Effector memory CD4-positive, alpha-beta T cell (primary cell): ENCODE data around the gene PCSK6.

ENCODE experiments used
- DNase-seq, 3 donors: peaks; one replicate each; pipeline ENCODE4 v3.0.0-alpha.2; 2020
- H3K27ac ChIP-seq: 2 replicates; pipeline ENCODE4 v1.7.0; 2013; ENCODE audit warnings: mild to moderate bottlenecking, low read length, moderate library complexity; ENCODE audit not compliant: insufficient read depth, poor library complexity, severe bottlenecking
- H3K27me3 ChIP-seq: replicated peaks from 2 replicates; pipeline ENCODE4 v1.7.0; 2013; ENCODE audit warnings: mild to moderate bottlenecking, low read length; ENCODE audit not compliant: insufficient read depth, control insufficient read depth, poor library complexity, severe bottlenecking
- H3K36me3 ChIP-seq: 2 replicates; pipeline ENCODE4 v1.7.0; 2013; ENCODE audit warnings: mild to moderate bottlenecking, low read length, moderate library complexity; ENCODE audit not compliant: control insufficient read depth, insufficient read depth
- H3K4me1 ChIP-seq: 2 replicates; pipeline ENCODE4 v1.7.0; 2013; ENCODE audit warnings: low read length, mild to moderate bottlenecking; ENCODE audit not compliant: control insufficient read depth, insufficient read depth, poor library complexity, severe bottlenecking
- H3K4me3 ChIP-seq: 2 replicates; pipeline ENCODE4 v1.7.0; 2013; ENCODE audit warnings: low read length, low read depth, mild to moderate bottlenecking; ENCODE audit not compliant: insufficient read depth, poor library complexity, severe bottlenecking
- H3K9me3 ChIP-seq: 2 replicates; pipeline ENCODE4 v1.7.0; 2013; ENCODE audit warnings: mild to moderate bottlenecking, low read length, moderate library complexity; ENCODE audit not compliant: control insufficient read depth

PCSK6 gene

GRCh38 chr15:101509279-101509678 is 19.8 kb upstream of the PCSK6 start:
- Histone ChIP-seq H3K27me3 (no peaks in the 10 kb centered on the region), H3K27ac (no peak overlapping the region), H3K4me3 (no peak overlapping the region), H3K4me1 (no peaks in the 10 kb centered on the region), H3K36me3 (no peaks in the 10 kb centered on the region), H3K9me3 (no peaks in the 10 kb centered on the region)
- no peak for DNase-seq

GRCh38 chr15:101506491-101506890 is 17.0 kb upstream of the PCSK6 start:
- Histone ChIP-seq H3K4me1 (no peaks in the 10 kb centered on the region), H3K9me3 (no peaks in the 10 kb centered on the region), H3K27ac (no peak overlapping the region), H3K4me3 (no peak overlapping the region), H3K36me3 (no peaks in the 10 kb centered on the region), H3K27me3 (no peaks in the 10 kb centered on the region)
- DNase-seq = no peak

DNA sequence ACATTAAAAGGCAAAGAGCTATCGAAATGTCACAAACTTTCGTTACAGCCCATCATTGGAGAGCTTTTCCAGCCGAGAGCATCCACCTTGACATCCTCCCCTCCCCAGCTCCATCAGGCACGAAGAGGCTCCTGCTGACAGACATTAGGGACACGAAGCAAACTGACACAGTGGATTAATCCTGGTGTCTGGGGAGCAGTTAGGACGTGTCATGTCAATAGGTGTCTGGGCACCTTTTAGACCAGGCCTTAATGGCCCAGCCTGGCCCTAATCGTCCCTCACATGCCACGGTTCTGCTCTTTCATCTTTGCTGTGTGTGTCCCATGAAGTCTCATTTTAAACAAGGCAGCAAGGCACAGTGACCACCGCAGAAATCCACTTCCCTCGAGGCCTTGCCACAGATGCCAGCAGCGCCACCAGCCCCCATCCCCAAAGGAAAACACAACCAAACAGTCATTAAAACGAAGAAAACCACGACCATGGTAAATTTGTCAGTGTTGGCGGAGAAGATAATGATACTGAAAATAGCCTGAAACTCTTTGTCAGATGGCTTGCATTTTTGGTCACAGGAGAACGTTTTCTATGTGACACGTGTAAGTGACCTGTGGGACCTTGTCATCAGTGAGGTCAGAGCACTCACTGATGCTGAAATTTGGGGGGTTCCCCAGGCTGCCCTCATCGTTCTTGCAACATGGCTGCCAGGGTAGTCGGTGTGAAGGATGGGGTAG is 16.3 kb upstream of the PCSK6 start:
- Histone ChIP-seq H3K36me3 (no peaks in the 10 kb centered on the region), H3K27ac (no peak overlapping the region), H3K9me3 (no peaks in the 10 kb centered on the region), H3K27me3 (no peaks in the 10 kb centered on the region), H3K4me1 (no peaks in the 10 kb centered on the region), H3K4me3 (no peak overlapping the region)
- no peak for DNase-seq

DNA sequence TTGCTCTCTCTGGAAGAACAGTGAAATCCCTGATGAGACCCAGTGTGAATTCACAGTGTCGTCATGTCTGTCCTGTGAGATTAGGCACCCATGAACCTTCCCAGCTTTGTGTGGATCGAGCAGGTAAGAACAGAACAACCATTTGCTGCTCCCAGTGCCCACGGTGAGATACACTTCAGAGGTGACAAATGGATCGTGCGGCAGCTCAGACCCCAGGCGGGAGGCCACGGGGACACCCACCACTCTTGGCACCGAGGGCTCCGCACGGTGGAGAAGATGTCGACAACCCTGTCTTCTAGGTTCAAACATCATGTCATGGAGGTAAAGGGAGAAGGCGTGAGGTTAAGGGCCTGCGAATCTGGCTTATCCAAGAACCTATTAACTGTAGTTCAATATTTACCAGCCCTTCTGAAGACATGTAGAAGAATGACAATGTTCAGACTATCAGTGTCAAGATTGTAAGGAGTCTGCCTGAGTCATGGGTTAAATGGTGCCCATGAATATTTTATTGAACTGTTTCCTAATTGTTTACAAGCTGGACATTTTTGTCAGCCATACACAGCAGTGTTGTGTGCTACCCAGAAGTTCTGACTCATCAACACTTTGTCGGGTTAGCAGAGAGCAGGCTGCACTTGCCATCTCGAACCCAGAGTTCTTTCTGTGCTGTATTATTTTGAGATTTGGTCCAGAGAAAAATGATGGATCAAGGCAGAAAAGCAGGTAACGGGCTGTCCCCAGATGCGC is 15.5 kb upstream of the PCSK6 start:
- no peaks in the 10 kb centered on the region for H3K27me3 ChIP-seq
- H3K4me3 ChIP-seq = no peak overlapping the region

DNA sequence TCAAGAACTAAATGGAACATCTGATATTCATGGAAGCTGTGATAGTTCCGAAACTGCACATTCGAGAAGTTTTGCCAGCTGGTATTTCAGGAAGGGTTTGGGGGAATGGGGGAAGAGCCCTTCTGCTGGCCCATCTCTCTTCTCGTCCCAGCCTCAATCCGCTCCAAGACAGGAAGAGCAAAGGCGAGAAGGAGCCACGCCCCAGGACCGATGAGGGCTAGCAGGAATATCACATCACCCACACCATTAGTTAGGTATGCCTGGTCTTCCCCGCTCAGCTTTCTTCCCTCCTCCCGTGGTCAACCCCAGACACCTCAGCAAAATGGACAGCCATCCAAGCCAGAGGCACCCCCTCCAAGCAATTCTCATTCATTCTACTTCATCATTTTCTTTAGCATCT is 14.9 kb upstream of the PCSK6 start:
- H3K9me3 ChIP-seq = no peaks in the 10 kb centered on the region
- no peaks in the 10 kb centered on the region for H3K27me3 ChIP-seq
- DNase-seq = no peak
- H3K4me3 ChIP-seq = no peak overlapping the region
- H3K4me1 ChIP-seq = no peaks in the 10 kb centered on the region
- H3K36me3 ChIP-seq = no peaks in the 10 kb centered on the region
- H3K27ac ChIP-seq = no peak overlapping the region

More for the DNA sequence above, 15.5 kb upstream of the PCSK6 start:
- Histone ChIP-seq H3K4me1 (no peaks in the 10 kb centered on the region), H3K36me3 (no peaks in the 10 kb centered on the region), H3K9me3 (no peaks in the 10 kb centered on the region), H3K27ac (no peak overlapping the region)
- no peak for DNase-seq

GRCh38 chr15:101503296-101503599 is 13.7 kb upstream of the PCSK6 start:
- no peak for DNase-seq
- no peak overlapping the region for H3K27ac ChIP-seq
- H3K27me3 ChIP-seq = no peaks in the 10 kb centered on the region
- no peaks in the 10 kb centered on the region for H3K4me1 ChIP-seq
- H3K36me3 ChIP-seq = no peaks in the 10 kb centered on the region
- no peak overlapping the region for H3K4me3 ChIP-seq
- no peaks in the 10 kb centered on the region for H3K9me3 ChIP-seq

GRCh38 chr15:101502572-101503295 is 13.2 kb upstream of the PCSK6 start:
- no peaks in the 10 kb centered on the region for H3K36me3 ChIP-seq
- no peak overlapping the region for H3K27ac ChIP-seq
- H3K4me1 ChIP-seq = no peaks in the 10 kb centered on the region
- no peaks in the 10 kb centered on the region for H3K27me3 ChIP-seq
- H3K4me3 ChIP-seq = no peak overlapping the region
- no peaks in the 10 kb centered on the region for H3K9me3 ChIP-seq
- DNase-seq = no peak

DNA sequence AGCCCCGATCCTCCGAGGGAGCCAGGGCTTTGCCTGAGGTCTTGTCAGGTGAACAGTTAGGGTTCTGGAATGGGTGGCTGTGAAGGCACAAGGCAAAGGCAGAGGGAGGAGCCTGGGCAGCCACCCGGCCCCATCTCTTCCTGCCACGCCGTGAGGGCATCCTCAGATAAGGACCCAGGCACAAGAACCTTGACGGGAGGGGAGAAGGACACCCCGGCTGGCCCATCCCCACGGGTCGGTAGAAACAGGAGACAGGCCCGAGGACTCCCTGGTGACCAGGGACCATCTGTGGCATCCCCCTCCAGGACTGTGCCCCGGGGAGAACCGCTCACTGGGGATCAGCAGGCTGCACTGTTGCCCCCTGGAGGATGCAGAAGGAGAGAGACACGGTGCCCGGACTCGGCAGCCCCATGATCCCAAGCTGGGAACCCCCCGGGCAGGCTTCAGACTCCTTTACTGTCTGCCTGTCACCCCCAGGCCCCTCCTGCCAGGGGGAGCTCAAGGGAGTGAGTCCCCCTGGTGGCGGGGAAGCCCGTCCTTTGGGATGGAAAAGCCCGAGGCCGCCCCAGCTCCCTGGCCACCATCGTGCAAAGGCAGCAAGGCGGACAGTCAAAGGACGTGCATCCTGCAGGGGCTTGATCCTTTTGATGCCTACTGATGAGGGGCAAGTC is 12.3 kb upstream of the PCSK6 start:
- H3K9me3 ChIP-seq = no peaks in the 10 kb centered on the region
- no peak for DNase-seq
- no peaks in the 10 kb centered on the region for H3K36me3 ChIP-seq
- no peaks in the 10 kb centered on the region for H3K4me1 ChIP-seq
- no peak overlapping the region for H3K27ac ChIP-seq
- H3K4me3 ChIP-seq = peak overlapping the region; percentile 28
- H3K27me3 ChIP-seq = no peaks in the 10 kb centered on the region

DNA sequence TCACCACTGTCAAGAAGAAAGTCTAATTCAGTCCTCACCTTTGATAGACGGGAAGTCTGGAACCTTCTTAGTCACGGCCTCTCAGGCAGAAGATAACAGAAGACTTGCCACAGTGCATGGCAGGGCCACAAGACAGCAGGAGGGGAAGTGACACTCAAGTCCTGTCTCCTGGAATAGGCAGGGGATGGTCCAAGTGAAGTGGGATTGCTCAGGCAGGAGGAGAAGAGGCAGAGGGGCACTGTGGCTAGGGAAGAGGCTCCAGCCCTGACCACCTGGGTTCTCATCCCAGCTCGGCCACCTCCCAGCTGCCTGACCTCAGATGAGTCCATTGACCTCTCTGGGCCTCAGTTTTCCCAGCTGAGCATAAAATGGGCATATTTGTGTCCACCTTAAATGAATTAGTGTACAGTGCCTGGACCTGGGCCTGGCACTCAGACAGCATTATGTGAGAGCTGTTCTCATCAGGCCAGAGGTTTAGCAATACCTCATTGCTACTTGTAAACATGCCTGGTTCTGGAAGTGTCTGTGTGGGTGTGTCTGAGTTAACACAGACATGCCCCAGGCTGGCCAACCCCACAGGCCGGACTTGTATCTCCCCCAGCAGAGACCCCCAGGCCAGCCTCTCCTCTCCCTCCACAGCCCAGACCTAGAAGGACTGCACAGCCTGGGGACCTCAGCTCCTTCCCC is 11.5 kb upstream of the PCSK6 start:
- H3K27me3 ChIP-seq = no peaks in the 10 kb centered on the region
- no peak for DNase-seq
- H3K4me1 ChIP-seq = no peaks in the 10 kb centered on the region
- H3K4me3 ChIP-seq = no peak overlapping the region
- no peaks in the 10 kb centered on the region for H3K36me3 ChIP-seq
- H3K27ac ChIP-seq = no peak overlapping the region
- no peaks in the 10 kb centered on the region for H3K9me3 ChIP-seq
